Tibial nerve (tissue), 4 donors: ENCODE data around the gene SLIT3. TPM values are rescaled to one million over a fixed set of nuclear protein-coding genes. Genes with fewer than 3 reads are reported as not detected.
A peak's percentile ranks its signal among the peaks of the same experiment; 100 is the strongest.

ENCODE experiments used
- DNase-seq, 2 donors: peaks; one replicate each; pipeline ENCODE4 v3.0.0-alpha.2; 2019; ENCODE audit warnings: low spot score in 2 of 2
- H3K27ac ChIP-seq, 4 donors: fragments of 200-600 bp; sonication (generic) in 3 of 4; one replicate each; pipeline ENCODE4 v1.5.1; 2017 to 2019; ENCODE audit warnings: mild to moderate bottlenecking in 1 of 4
- H3K27me3 ChIP-seq, 2 donors: fragments of 200-600 bp; sonication (generic) in 1 of 2; one replicate each; pipeline versions ENCODE4 v1.5.1 to v1.6.0; 2017 to 2019
- H3K36me3 ChIP-seq, 3 donors: fragments of 200-600 bp; sonication (generic); one replicate each; pipeline ENCODE4 v1.5.1; 2018 to 2019
- H3K4me1 ChIP-seq, 4 donors: fragments of 200-600 bp; sonication (generic) in 3 of 4; one replicate each; pipeline ENCODE4 v1.5.1; 2017 to 2019
- H3K4me3 ChIP-seq, 4 donors: fragments of 200-600 bp; sonication (generic) in 3 of 4; one replicate each; pipeline ENCODE4 v1.5.1; 2017 to 2019; ENCODE audit warnings: mild to moderate bottlenecking in 1 of 4, moderate library complexity in 1 of 4
- H3K9me3 ChIP-seq, 4 donors: fragments of 200-600 bp; sonication (generic) in 3 of 4; one replicate each; pipeline ENCODE4 v1.5.1; 2017 to 2019
- EP300 ChIP-seq, 2 donors: sonication (generic); formaldehyde crosslinking; IDR thresholded peaks; one replicate each; pipeline ENCODE4 v1.6.1; 2017; ENCODE audit warnings: antibody characterized with exemption in 2 of 2, mild to moderate bottlenecking in 1 of 2
- POLR2A ChIP-seq, 2 donors: fragments of 450-650 bp; IDR thresholded peaks; one replicate each; pipeline ENCODE4 v1.6.1; 2017; ENCODE audit warnings: antibody characterized with exemption in 2 of 2, mild to moderate bottlenecking in 2 of 2, moderate library complexity in 2 of 2
- WGBS, 2 donors: methylation state at CpG; one replicate each; pipeline ENCODE4 v1.1.5; 2018; 5-methylcytosine and 5-hydroxymethylcytosine counted together
- total RNA-seq, 4 donors: library from RNA; depleted of rRNA; stranded (reverse); fragments of >200 nt; gene quantifications; one replicate each; pipeline ENCODE4 v1.1.0, GENCODE V29; 2016
- TF ChIP-seq, protein P1 (sequence below), 5 experiments: fragments of 200-600 bp in 3 of 5; fragments of 450-650 bp in 2 of 5; sonication (generic) in 3 of 5; IDR thresholded peaks; one replicate each; pipeline ENCODE4 v1.5.1; 2016 to 2019; ENCODE audit warnings: antibody characterized with exemption in 5 of 5, mild to moderate bottlenecking in 3 of 5, moderate library complexity in 2 of 5

The SLIT3 gene
- total RNA-seq, 4 donors from 2014 or later, result 16.6 to 39.0 (median 20.2) TPM

GRCh38 chr5:168659286-168659847 lies 641.6 kb downstream of the SLIT3 start:
- H3K4me3 ChIP-seq, result no peak overlapping the region
- peak overlapping the region in 1 of 4 donors; percentile 40 for H3K27ac ChIP-seq
- H3K27me3 ChIP-seq, result no peaks in the 10 kb centered on the region
- no peaks in the 10 kb centered on the region for H3K9me3 ChIP-seq
- no peak for TF ChIP-seq EP300 (IDR thresholded peaks at IDR 0.05)
- TF ChIP-seq POLR2A (IDR thresholded peaks at IDR 0.05), result no peak
- TF ChIP-seq, protein P1, sequence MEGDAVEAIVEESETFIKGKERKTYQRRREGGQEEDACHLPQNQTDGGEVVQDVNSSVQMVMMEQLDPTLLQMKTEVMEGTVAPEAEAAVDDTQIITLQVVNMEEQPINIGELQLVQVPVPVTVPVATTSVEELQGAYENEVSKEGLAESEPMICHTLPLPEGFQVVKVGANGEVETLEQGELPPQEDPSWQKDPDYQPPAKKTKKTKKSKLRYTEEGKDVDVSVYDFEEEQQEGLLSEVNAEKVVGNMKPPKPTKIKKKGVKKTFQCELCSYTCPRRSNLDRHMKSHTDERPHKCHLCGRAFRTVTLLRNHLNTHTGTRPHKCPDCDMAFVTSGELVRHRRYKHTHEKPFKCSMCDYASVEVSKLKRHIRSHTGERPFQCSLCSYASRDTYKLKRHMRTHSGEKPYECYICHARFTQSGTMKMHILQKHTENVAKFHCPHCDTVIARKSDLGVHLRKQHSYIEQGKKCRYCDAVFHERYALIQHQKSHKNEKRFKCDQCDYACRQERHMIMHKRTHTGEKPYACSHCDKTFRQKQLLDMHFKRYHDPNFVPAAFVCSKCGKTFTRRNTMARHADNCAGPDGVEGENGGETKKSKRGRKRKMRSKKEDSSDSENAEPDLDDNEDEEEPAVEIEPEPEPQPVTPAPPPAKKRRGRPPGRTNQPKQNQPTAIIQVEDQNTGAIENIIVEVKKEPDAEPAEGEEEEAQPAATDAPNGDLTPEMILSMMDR (IDR thresholded peaks at IDR 0.05), result no peak
- peaks cover 0 to 24% (median 2%) of the 10 kb centered on the region in 4 donors for H3K4me1 ChIP-seq
- H3K36me3 ChIP-seq, result no peaks in the 10 kb centered on the region
- WGBS, 2 donors, result 93 to 95% methylated on average over 5 of the region's 5 CpGs
- DNase-seq, result no peak

DNA sequence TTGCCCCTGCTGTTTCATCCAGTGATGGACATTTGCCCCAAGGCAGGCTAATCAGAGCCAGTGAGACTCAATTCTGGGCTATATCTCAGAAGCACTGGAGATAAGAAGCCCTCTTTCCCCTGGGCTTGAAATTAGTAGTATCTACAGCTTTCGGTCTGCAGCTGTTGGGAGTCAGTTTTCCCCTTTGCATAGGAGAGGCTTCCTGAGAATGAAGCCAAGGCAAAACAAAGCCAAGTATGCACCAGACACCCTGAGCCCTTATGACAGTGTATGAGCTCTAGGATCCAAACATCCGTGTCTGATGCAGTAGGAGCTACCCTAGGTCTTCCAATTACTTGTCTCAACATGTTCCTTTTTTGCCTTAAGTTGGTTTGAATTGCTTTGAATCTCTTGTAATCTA lies 642.5 kb downstream of the SLIT3 start:
- no peak overlapping the region for H3K27ac ChIP-seq
- TF ChIP-seq, protein P1 (IDR thresholded peaks at IDR 0.05), result no peak
- TF ChIP-seq POLR2A (IDR thresholded peaks at IDR 0.05) (no peak), EP300 (IDR thresholded peaks at IDR 0.05) (no peak)
- no peaks in the 10 kb centered on the region for H3K27me3 ChIP-seq
- no peak overlapping the region for H3K4me3 ChIP-seq
- peaks cover 0 to 34% (median 2%) of the 10 kb centered on the region in 4 donors for H3K4me1 ChIP-seq
- no peak for DNase-seq
- no peaks in the 10 kb centered on the region for H3K9me3 ChIP-seq
- WGBS, 2 donors, result 48 to 76% methylated on average over 2 of the region's 2 CpGs
- no peaks in the 10 kb centered on the region for H3K36me3 ChIP-seq

DNA sequence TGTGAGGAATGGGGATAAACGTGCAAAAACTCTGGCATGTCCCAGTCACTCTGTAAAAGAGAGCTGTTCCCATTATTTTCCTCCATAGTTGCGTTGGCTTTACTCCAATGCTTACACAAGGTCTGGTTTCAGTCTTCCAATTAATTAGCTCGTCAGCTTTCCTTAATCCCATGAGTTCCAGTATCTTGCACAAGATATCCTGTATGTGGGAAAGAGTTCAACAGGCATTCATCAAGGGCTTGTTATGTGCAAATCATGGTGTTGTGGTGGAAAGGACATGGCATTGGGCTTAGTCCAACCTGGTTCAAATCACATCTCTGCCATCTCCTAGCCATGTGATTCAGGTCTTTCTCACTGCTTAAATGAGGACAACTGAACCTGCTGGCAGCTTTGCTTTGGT lies 644.3 kb downstream of the SLIT3 start:
- no peaks in the 10 kb centered on the region for H3K27me3 ChIP-seq
- no peak overlapping the region for H3K4me3 ChIP-seq
- H3K9me3 ChIP-seq, result no peaks in the 10 kb centered on the region
- H3K36me3 ChIP-seq, result no peaks in the 10 kb centered on the region
- H3K27ac ChIP-seq, result peak overlapping the region in 3 of 4 donors; percentile 29 to 41 (median 29)
- DNase-seq, result peak in 1 of 2 donors; percentile 52
- WGBS, 2 donors, result 33 to 51% methylated on average over 3 of the region's 3 CpGs
- TF ChIP-seq EP300 (IDR thresholded peaks at IDR 0.05) (peak in 1 of 2 donors; percentile 76), POLR2A (IDR thresholded peaks at IDR 0.05) (no peak)
- peaks cover 0 to 44% (median 2%) of the 10 kb centered on the region in 4 donors for H3K4me1 ChIP-seq

GRCh38 chr5:168655316-168655715 lies 645.6 kb downstream of the SLIT3 start:
- peaks cover 0 to 45% (median 2%) of the 10 kb centered on the region in 4 donors for H3K4me1 ChIP-seq
- WGBS, 2 donors, result 82 to 88% methylated on average over 5 of the region's 5 CpGs
- H3K27me3 ChIP-seq, result no peaks in the 10 kb centered on the region
- H3K27ac ChIP-seq, result peak overlapping the region in 2 of 4 donors; percentile 68 to 73
- H3K4me3 ChIP-seq, result no peak overlapping the region
- no peaks in the 10 kb centered on the region for H3K36me3 ChIP-seq
- TF ChIP-seq EP300 (IDR thresholded peaks at IDR 0.05) (no peak), POLR2A (IDR thresholded peaks at IDR 0.05) (no peak)
- TF ChIP-seq, protein P1 (IDR thresholded peaks at IDR 0.05), result no peak
- DNase-seq, result no peak
- H3K9me3 ChIP-seq, result no peaks in the 10 kb centered on the region

DNA sequence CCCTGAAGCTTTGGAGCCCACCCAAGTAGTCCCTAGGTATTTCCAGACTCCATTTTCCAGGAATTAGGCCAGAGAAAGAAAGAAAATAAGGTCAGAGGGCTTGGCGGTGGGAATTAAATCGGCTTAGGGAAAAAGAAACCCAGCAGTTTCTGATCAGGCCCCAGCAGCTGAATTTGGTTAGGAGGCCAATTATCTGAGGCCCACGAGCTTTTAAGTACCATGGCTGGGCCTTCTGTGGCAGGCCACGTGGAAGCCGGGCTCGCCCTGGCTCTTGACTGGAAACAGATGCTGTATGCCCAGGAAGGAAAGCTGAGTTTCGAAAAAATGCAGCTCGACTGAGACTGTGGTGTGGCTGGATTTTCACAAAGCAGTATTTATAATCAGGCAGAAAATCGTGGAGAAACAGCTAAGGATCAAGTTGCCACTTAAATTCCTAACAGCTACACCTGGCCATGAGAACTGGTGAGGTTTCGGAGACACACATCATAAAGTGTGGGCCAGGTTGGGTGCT lies 646.7 kb downstream of the SLIT3 start:
- H3K36me3 ChIP-seq, result no peaks in the 10 kb centered on the region
- no peak overlapping the region for H3K4me3 ChIP-seq
- peaks cover 0 to 1% (median 0%) of the 10 kb centered on the region in 4 donors for H3K9me3 ChIP-seq
- peak; percentile 40 to 49 for DNase-seq
- H3K27ac ChIP-seq, result peak overlapping the region in 2 of 4 donors; percentile 68 to 73
- WGBS, 2 donors, result 29 to 31% methylated on average over 10 of the region's 10 CpGs
- TF ChIP-seq POLR2A (IDR thresholded peaks at IDR 0.05), result no peak
- TF ChIP-seq EP300 (IDR thresholded peaks at IDR 0.05), result peak in 1 of 2 donors; percentile 53
- TF ChIP-seq, protein P1 (IDR thresholded peaks at IDR 0.05), result no peak
- H3K27me3 ChIP-seq, result no peaks in the 10 kb centered on the region
- H3K4me1 ChIP-seq, result peaks cover 0 to 45% (median 2%) of the 10 kb centered on the region in 4 donors
